Smooth muscle cell (in vitro differentiated cells): ENCODE results near the gene LEMD2. TPM values are rescaled to one million over a fixed set of nuclear protein-coding genes. Genes with fewer than 3 reads are reported as not detected.

Experiments
- DNase-seq: peaks from one replicate; lab custom pipeline; 2025; ENCODE audit not compliant: unreplicated experiment; lab: John Stamatoyannopoulos, UW
- H2AFZ ChIP-seq: fragments of 200-600 bp; sonication (generic); 2 replicates; pipeline ENCODE4 v1.6.0; 2016; ENCODE audit warnings: antibody characterized with exemption, low read depth, mild to moderate bottlenecking
- H3F3A ChIP-seq: fragments of 200-600 bp; sonication (generic); 2 replicates; pipeline ENCODE4 v1.6.0; 2017; ENCODE audit warnings: antibody characterized with exemption, low read depth
- H3K27ac ChIP-seq: fragments of 200-600 bp; sonication (generic); 2 replicates; pipeline ENCODE4 v1.5.1; 2016; ENCODE audit warnings: low read depth, mild to moderate bottlenecking
- H3K27me3 ChIP-seq: fragments of 200-600 bp; sonication (generic); 2 replicates; pipeline ENCODE4 v1.6.1; 2016; ENCODE audit warnings: low read depth, mild to moderate bottlenecking
- H3K36me3 ChIP-seq: fragments of 200-600 bp; sonication (generic); 2 replicates; pipeline ENCODE4 v1.5.1; 2016; ENCODE audit warnings: low read depth
- H3K4me1 ChIP-seq: fragments of 200-600 bp; sonication (generic); 2 replicates; pipeline ENCODE4 v1.5.1; 2016; ENCODE audit warnings: low read depth
- H3K4me2 ChIP-seq: fragments of 200-600 bp; sonication (generic); 2 replicates; pipeline ENCODE4 v1.6.0; 2016; ENCODE audit warnings: mild to moderate bottlenecking
- H3K4me3 ChIP-seq: fragments of 200-600 bp; sonication (generic); 2 replicates; pipeline ENCODE4 v1.5.1; 2016; ENCODE audit warnings: mild to moderate bottlenecking
- H3K79me2 ChIP-seq: fragments of 200-600 bp; sonication (generic); 2 replicates; pipeline ENCODE4 v1.6.0; 2016; ENCODE audit warnings: low read depth, mild to moderate bottlenecking
- H3K9ac ChIP-seq: fragments of 200-600 bp; sonication (generic); 2 replicates; pipeline ENCODE4 v1.6.0; 2016; ENCODE audit warnings: low read depth
- H3K9me3 ChIP-seq: fragments of 200-600 bp; sonication (generic); replicated peaks from 2 replicates; pipeline ENCODE4 v1.5.1; 2016; ENCODE audit warnings: low read depth
- H4K20me1 ChIP-seq: fragments of 200-600 bp; sonication (generic); 2 replicates; pipeline ENCODE4 v1.6.0; 2016; ENCODE audit warnings: low read depth
- CTCF ChIP-seq: fragments of 200-600 bp; sonication (generic); IDR thresholded peaks from 2 replicates; pipeline ENCODE4 v1.5.1; 2017; ENCODE audit warnings: borderline replicate concordance, mild to moderate bottlenecking, antibody characterized with exemption; ENCODE audit not compliant: insufficient read depth, poor library complexity, severe bottlenecking
- WGBS: methylation state at CpG from one replicate; pipeline ENCODE4 v1.1.7; 2016; ENCODE audit warnings: low lambda C conversion rate; 5-methylcytosine and 5-hydroxymethylcytosine counted together
- polyA plus RNA-seq: library from polyadenylated mRNA; unstranded; fragments of >200 nt; fragmentation: Nextera tagmentation; extraction: Ambion mirVana; gene quantifications from 2 replicates; pipeline ENCODE4 v1.2.1, GENCODE V29; 2016
- total RNA-seq: library from RNA; depleted of rRNA; stranded (reverse); fragments of >200 nt; gene quantifications from 2 replicates; pipeline ENCODE4 v1.2.3, GENCODE V29; 2014

LEMD2 gene
- total and polyA plus RNA-seq, 2 experiments from 2014 or later, result 48.8 to 87.3 TPM

DNA sequence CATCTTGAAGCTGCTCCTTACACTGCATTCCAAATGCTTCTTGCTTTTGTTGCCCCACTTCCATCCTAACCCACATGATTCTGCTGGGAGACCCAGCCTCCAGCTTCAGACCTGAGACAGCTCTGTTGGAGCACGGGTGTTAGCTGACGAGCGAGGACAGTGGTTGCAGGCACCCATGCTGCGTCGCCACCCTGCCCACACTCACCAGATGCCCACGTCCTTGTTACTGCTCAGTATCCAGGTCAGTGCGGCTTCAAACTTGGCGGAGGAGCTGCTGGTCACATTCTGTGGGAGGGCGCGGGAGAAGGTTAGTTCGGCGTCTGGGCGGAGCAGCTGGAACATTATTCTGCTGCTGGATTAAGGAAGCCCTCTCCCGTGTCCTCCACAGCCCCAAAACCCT, 9.0 kb downstream of the LEMD2 start:
- Histone ChIP-seq H3K79me2 (peaks cover 5% of the 10 kb centered on the region), H3K27me3 (no peaks in the 10 kb centered on the region), H4K20me1 (peaks cover 49% of the 10 kb centered on the region), H3K4me1 (peaks cover 27% of the 10 kb centered on the region), H3K9me3 (no peaks in the 10 kb centered on the region), H3F3A (peaks cover 3% of the 10 kb centered on the region), H3K36me3 (peaks cover 19% of the 10 kb centered on the region), H3K9ac (no peak overlapping the region), H2AFZ (no peak overlapping the region), H3K27ac (no peak overlapping the region), H3K4me3 (no peak overlapping the region), H3K4me2 (no peak overlapping the region)
- 95% methylated on average over 14 of the region's 14 CpGs for WGBS
- DNase-seq, result no peak
- no peak for TF ChIP-seq CTCF

DNA sequence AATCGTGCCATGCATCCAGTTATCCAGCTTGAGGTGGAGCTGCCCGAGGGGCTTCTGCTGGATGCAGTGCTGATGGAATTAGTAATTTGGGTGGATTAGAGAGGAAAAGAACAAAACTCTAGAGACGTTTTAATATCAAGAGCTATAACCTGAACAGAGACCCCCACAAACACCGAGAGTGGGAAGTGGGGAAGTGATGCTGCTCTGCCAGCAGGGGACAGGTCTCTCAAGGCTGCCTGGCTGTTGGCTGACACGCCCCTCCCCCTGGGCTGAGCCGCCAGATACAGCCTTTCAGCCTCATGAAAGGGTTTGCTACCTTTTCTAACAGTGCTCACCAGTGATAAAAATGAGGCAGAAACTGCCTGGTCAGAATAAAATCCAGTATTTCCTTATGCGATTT, 9.6 kb downstream of the LEMD2 start:
- peaks cover 7% of the 10 kb centered on the region for H3F3A ChIP-seq
- peaks cover 27% of the 10 kb centered on the region for H3K4me1 ChIP-seq
- H3K9me3 ChIP-seq, result no peaks in the 10 kb centered on the region
- WGBS, result 88% methylated on average over 7 of the region's 7 CpGs
- TF ChIP-seq CTCF, result no peak
- H3K4me2 ChIP-seq, result no peak overlapping the region
- no peak overlapping the region for H3K9ac ChIP-seq
- no peaks in the 10 kb centered on the region for H3K79me2 ChIP-seq
- H4K20me1 ChIP-seq, result peaks cover 43% of the 10 kb centered on the region
- peaks cover 19% of the 10 kb centered on the region for H3K36me3 ChIP-seq
- no peak overlapping the region for H3K4me3 ChIP-seq
- DNase-seq, result no peak
- no peak overlapping the region for H2AFZ ChIP-seq
- no peak overlapping the region for H3K27ac ChIP-seq
- no peaks in the 10 kb centered on the region for H3K27me3 ChIP-seq

DNA sequence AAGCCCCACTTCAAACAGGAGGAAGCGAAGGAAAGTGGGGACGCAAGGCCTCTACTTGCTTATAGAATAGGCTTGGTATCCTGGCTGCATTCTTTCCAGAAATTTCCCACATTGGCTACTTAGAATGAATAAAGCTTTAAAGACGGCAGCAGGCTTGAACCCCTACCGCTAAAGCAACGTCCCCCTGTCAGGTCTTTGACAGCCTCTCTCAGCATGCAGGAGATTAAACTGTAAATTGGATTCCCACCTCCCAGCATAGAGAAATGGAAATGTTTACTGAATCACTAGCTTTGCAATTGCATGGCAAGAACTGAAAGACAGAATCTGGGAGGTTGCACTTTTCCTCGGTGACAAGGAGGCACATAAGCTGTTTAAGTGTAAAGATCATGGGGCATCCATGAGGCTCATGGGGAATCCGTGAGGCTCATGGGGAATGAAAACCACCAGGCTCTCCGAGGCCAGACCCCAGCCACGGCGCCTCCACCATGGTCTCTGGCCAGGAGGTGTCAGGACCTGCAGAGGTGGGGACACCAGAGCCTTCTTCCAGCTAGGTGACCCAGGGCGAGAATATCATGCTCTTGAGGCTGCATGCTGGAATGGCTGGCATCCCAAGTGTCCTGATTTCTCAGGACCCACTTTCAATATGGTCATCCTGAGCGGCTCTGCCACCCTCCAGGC, 10.3 kb downstream of the LEMD2 start:
- no peak for DNase-seq
- Histone ChIP-seq H3K36me3 (peaks cover 19% of the 10 kb centered on the region), H4K20me1 (peaks cover 37% of the 10 kb centered on the region), H3F3A (peaks cover 10% of the 10 kb centered on the region), H3K9ac (no peak overlapping the region), H3K4me1 (peaks cover 27% of the 10 kb centered on the region), H3K79me2 (no peaks in the 10 kb centered on the region), H3K9me3 (no peaks in the 10 kb centered on the region), H3K27me3 (no peaks in the 10 kb centered on the region), H3K4me3 (no peak overlapping the region), H3K27ac (no peak overlapping the region), H3K4me2 (no peak overlapping the region), H2AFZ (no peak overlapping the region)
- TF ChIP-seq CTCF, result no peak
- WGBS, result 91% methylated on average over 12 of the region's 12 CpGs
